WTC11 (cell line): Measurements from ENCODE around the gene NEUROD2. TPM values are rescaled to one million over a fixed set of nuclear protein-coding genes. Genes with fewer than 3 reads are reported as not detected.

Source experiments
- ATAC-seq: fragments of 200-7000 bp; cut with Tn5 transposase; 2 replicates; pipeline ENCODE4 v1.10.0; 2021; ENCODE audit warnings: mild to moderate bottlenecking, moderate library complexity
- CTCF ChIA-PET: fragments of 300-600 bp; sonication (Branson Sonifier 250); formaldehyde crosslinking; loops from one replicate; lab custom pipeline; 2021; ENCODE audit warnings: antibody characterized with exemption; lab: Charles Lee
- POLR2A ChIA-PET: fragments of 350-600 bp; sonication (Branson Sonifier 250); formaldehyde crosslinking; loops from one replicate; lab custom pipeline; 2021; ENCODE audit warnings: antibody characterized with exemption; lab: Charles Lee
- DNase-seq: peaks from one replicate; pipeline ENCODE4 v3.0.0; 2021; ENCODE audit warnings: low spot score
- H3K27ac Mint-ChIP-seq: 2 replicates; pipeline ENCODE4 v1.8.0; 2021; ENCODE audit warnings: mixed read lengths
- H3K27me3 Mint-ChIP-seq: 2 replicates; pipeline ENCODE4 v1.8.0; 2021; ENCODE audit warnings: low read depth, mild to moderate bottlenecking, moderate library complexity, mixed read lengths
- H3K36me3 Mint-ChIP-seq: 2 replicates; pipeline ENCODE4 v1.8.0; 2021; ENCODE audit warnings: mixed read lengths
- H3K4me1 Mint-ChIP-seq: 2 replicates; pipeline ENCODE4 v1.8.0; 2022; ENCODE audit warnings: mixed read lengths
- H3K4me3 Mint-ChIP-seq: 2 replicates; pipeline ENCODE4 v1.8.0; 2021; ENCODE audit warnings: mild to moderate bottlenecking, moderate library complexity, mixed read lengths
- H3K9me3 Mint-ChIP-seq: 2 replicates; pipeline ENCODE4 v1.8.0; 2021; ENCODE audit warnings: mixed read lengths
- AR ChIP-seq: fragments of 250-450 bp; sonication (Bioruptor Pico); IDR thresholded peaks from 2 replicates; pipeline ENCODE4 v1.9.0; 2021; ENCODE audit warnings: mild to moderate bottlenecking
- ESRRA ChIP-seq: sonication (generic); formaldehyde crosslinking; IDR thresholded peaks from 2 replicates; pipeline ENCODE4 v1.8.1; 2022; ENCODE audit warnings: mild to moderate bottlenecking, missing genetic modification reagents, borderline replicate concordance
- ETV6 ChIP-seq: sonication (generic); formaldehyde crosslinking; IDR thresholded peaks from 2 replicates; pipeline ENCODE4 v1.8.1; 2022; ENCODE audit warnings: mild to moderate bottlenecking, missing genetic modification reagents
- GABPB1 ChIP-seq: sonication (generic); formaldehyde crosslinking; IDR thresholded peaks from 2 replicates; pipeline ENCODE4 v1.8.1; 2023; ENCODE audit warnings: mild to moderate bottlenecking, missing genetic modification reagents
- GRHL2 ChIP-seq: fragments of 250-450 bp; sonication (Bioruptor Pico); IDR thresholded peaks from 2 replicates; pipeline ENCODE4 v1.8.0; 2022; ENCODE audit warnings: mild to moderate bottlenecking, moderate library complexity; ENCODE audit not compliant: insufficient replicate concordance, severe bottlenecking
- HMGA2 ChIP-seq: fragments of 250-450 bp; sonication (Bioruptor Pico); IDR thresholded peaks from 2 replicates; pipeline ENCODE4 v1.4.0; 2021; ENCODE audit warnings: mild to moderate bottlenecking, moderate library complexity
- MAX ChIP-seq: sonication (generic); formaldehyde crosslinking; IDR thresholded peaks from 2 replicates; pipeline ENCODE4 v1.8.0; 2022; ENCODE audit warnings: mild to moderate bottlenecking, missing genetic modification reagents
- MXD4 ChIP-seq: fragments of 250-450 bp; sonication (Bioruptor Pico); IDR thresholded peaks from 2 replicates; pipeline ENCODE4 v1.8.0; 2021; ENCODE audit warnings: mild to moderate bottlenecking, moderate library complexity, borderline replicate concordance
- NFYB ChIP-seq: sonication (generic); formaldehyde crosslinking; conservative IDR thresholded peaks from 2 replicates; pipeline ENCODE4 v1.8.0; 2022; ENCODE audit warnings: low read depth, missing genetic modification reagents
- NR1H2 ChIP-seq: sonication (generic); formaldehyde crosslinking; IDR thresholded peaks from 2 replicates; pipeline ENCODE4 v1.9.0; 2021; ENCODE audit warnings: mild to moderate bottlenecking, moderate library complexity, missing genetic modification reagents
- NR2C2 ChIP-seq: sonication (generic); formaldehyde crosslinking; IDR thresholded peaks from 2 replicates; pipeline ENCODE4 v1.8.0; 2022; ENCODE audit warnings: mild to moderate bottlenecking, missing genetic modification reagents
- SMAD4 ChIP-seq: sonication (generic); formaldehyde crosslinking; IDR thresholded peaks from 2 replicates; pipeline ENCODE4 v1.8.0; 2022; ENCODE audit warnings: mild to moderate bottlenecking, missing genetic modification reagents
- SP1 ChIP-seq: sonication (generic); formaldehyde crosslinking; conservative IDR thresholded peaks from 2 replicates; pipeline ENCODE4 v1.8.1; 2022; ENCODE audit warnings: missing genetic modification reagents
- TP53 ChIP-seq: sonication (generic); formaldehyde crosslinking; IDR thresholded peaks from 2 replicates; pipeline ENCODE4 v1.8.1; 2023; ENCODE audit warnings: mild to moderate bottlenecking, missing genetic modification reagents
- ZNF219 ChIP-seq: sonication (generic); formaldehyde crosslinking; IDR thresholded peaks from 2 replicates; pipeline ENCODE4 v1.8.0; 2023; ENCODE audit warnings: missing genetic modification reagents, mild to moderate bottlenecking, borderline replicate concordance
- ZNF423 ChIP-seq: fragments of 250-450 bp; sonication (Bioruptor Pico); IDR thresholded peaks from 2 replicates; pipeline ENCODE4 v2.1.2; 2022; ENCODE audit warnings: mild to moderate bottlenecking, moderate library complexity
- ZSCAN18 ChIP-seq: fragments of 250-450 bp; sonication (Bioruptor Pico); IDR thresholded peaks from 2 replicates; pipeline ENCODE4 v2.1.2; 2022; ENCODE audit warnings: mild to moderate bottlenecking, moderate library complexity
- total RNA-seq: library from RNA; stranded (reverse); gene quantifications from 3 replicates; pipeline ENCODE4 v1.2.3, GENCODE V29; 2021
- TF ChIP-seq, protein P1 (sequence below): sonication (generic); formaldehyde crosslinking; IDR thresholded peaks from 2 replicates; pipeline ENCODE4 v1.8.1; 2022; ENCODE audit warnings: mild to moderate bottlenecking, missing genetic modification reagents, moderate library complexity, borderline replicate concordance
- TF ChIP-seq, protein P2 (sequence below): sonication (generic); formaldehyde crosslinking; IDR thresholded peaks from 2 replicates; pipeline ENCODE4 v1.8.1; 2022; ENCODE audit warnings: low read depth, missing genetic modification reagents, borderline replicate concordance
- TF ChIP-seq, protein P3 (sequence below): sonication (generic); formaldehyde crosslinking; IDR thresholded peaks from 2 replicates; pipeline ENCODE4 v1.8.1; 2023; ENCODE audit warnings: mild to moderate bottlenecking, missing genetic modification reagents, borderline replicate concordance
- TF ChIP-seq, protein P4 (sequence below): sonication (generic); formaldehyde crosslinking; IDR thresholded peaks from 2 replicates; pipeline ENCODE4 v1.8.1; 2023; ENCODE audit warnings: mild to moderate bottlenecking, missing genetic modification reagents, moderate library complexity
- TF ChIP-seq, protein P5 (sequence below): sonication (generic); formaldehyde crosslinking; IDR thresholded peaks from 2 replicates; pipeline ENCODE4 v1.8.1; 2023; ENCODE audit warnings: mild to moderate bottlenecking, missing genetic modification reagents

The NEUROD2 gene
- total RNA-seq, 1 experiment from 2014 or later: not detected

DNA sequence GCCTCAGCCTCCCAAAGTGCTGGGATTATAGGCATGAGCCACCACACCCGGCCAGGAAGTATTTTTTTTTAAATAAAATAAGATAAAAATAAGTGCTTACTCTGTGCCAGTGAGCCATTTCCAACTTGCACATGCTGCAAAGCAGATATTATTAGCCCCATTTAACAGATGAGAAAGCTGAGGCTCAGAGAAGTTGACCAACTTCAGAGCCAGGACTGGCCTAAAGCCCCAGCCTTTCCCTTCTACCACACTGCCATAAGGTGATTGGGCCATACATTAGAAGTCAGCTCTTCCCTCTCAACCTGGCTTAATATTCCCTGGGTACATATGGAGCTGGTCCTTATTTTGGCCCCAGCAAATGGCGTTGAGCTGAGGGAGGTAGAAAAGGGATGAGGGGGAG lies 25.1 kb downstream of the NEUROD2 start:
- DNase-seq (no peak), ATAC-seq (no peak)
- Mint-ChIP-seq H3K4me1 (peaks cover 37% of the 10 kb centered on the region), H3K27me3 (peaks cover 7% of the 10 kb centered on the region), H3K4me3 (no peak overlapping the region), H3K9me3 (no peaks in the 10 kb centered on the region), H3K27ac (peak overlapping the region; percentile 84; the same call in 1 of the 2 replicates)
- ChIA-PET CTCF (interaction anchor here (1.0 to 1.7 kb wide), 4 partner anchors 9 to 70 kb away, joined by 4 to 13 read pairs (median 6); no protein-coding TSS in a partner anchor), POLR2A (no interaction called here)
- TF ChIP-seq GRHL2 (CRISPR knock-in tag) (no peak), NFYB (no peak), NR2C2 (CRISPR knock-in tag) (no peak), ETV6 (CRISPR knock-in tag) (no peak), NR1H2 (CRISPR knock-in tag) (no peak), GABPB1 (no peak), ZNF219 (no peak), SP1 (CRISPR knock-in tag) (no peak), SMAD4 (CRISPR knock-in tag) (no peak), HMGA2 (no peak), MAX (CRISPR knock-in tag) (no peak)
- TF ChIP-seq, protein P1, sequence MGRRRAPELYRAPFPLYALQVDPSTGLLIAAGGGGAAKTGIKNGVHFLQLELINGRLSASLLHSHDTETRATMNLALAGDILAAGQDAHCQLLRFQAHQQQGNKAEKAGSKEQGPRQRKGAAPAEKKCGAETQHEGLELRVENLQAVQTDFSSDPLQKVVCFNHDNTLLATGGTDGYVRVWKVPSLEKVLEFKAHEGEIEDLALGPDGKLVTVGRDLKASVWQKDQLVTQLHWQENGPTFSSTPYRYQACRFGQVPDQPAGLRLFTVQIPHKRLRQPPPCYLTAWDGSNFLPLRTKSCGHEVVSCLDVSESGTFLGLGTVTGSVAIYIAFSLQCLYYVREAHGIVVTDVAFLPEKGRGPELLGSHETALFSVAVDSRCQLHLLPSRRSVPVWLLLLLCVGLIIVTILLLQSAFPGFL: no peak
- TF ChIP-seq, protein P2, sequence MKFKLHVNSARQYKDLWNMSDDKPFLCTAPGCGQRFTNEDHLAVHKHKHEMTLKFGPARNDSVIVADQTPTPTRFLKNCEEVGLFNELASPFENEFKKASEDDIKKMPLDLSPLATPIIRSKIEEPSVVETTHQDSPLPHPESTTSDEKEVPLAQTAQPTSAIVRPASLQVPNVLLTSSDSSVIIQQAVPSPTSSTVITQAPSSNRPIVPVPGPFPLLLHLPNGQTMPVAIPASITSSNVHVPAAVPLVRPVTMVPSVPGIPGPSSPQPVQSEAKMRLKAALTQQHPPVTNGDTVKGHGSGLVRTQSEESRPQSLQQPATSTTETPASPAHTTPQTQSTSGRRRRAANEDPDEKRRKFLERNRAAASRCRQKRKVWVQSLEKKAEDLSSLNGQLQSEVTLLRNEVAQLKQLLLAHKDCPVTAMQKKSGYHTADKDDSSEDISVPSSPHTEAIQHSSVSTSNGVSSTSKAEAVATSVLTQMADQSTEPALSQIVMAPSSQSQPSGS: no peak
- TF ChIP-seq, protein P3, sequence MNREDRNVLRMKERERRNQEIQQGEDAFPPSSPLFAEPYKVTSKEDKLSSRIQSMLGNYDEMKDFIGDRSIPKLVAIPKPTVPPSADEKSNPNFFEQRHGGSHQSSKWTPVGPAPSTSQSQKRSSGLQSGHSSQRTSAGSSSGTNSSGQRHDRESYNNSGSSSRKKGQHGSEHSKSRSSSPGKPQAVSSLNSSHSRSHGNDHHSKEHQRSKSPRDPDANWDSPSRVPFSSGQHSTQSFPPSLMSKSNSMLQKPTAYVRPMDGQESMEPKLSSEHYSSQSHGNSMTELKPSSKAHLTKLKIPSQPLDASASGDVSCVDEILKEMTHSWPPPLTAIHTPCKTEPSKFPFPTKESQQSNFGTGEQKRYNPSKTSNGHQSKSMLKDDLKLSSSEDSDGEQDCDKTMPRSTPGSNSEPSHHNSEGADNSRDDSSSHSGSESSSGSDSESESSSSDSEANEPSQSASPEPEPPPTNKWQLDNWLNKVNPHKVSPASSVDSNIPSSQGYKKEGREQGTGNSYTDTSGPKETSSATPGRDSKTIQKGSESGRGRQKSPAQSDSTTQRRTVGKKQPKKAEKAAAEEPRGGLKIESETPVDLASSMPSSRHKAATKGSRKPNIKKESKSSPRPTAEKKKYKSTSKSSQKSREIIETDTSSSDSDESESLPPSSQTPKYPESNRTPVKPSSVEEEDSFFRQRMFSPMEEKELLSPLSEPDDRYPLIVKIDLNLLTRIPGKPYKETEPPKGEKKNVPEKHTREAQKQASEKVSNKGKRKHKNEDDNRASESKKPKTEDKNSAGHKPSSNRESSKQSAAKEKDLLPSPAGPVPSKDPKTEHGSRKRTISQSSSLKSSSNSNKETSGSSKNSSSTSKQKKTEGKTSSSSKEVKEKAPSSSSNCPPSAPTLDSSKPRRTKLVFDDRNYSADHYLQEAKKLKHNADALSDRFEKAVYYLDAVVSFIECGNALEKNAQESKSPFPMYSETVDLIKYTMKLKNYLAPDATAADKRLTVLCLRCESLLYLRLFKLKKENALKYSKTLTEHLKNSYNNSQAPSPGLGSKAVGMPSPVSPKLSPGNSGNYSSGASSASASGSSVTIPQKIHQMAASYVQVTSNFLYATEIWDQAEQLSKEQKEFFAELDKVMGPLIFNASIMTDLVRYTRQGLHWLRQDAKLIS (CRISPR knock-in tag): no peak
- TF ChIP-seq, all 79 proteins: peak for 0
- H3K36me3 Mint-ChIP-seq: no peaks in the 10 kb centered on the region

DNA sequence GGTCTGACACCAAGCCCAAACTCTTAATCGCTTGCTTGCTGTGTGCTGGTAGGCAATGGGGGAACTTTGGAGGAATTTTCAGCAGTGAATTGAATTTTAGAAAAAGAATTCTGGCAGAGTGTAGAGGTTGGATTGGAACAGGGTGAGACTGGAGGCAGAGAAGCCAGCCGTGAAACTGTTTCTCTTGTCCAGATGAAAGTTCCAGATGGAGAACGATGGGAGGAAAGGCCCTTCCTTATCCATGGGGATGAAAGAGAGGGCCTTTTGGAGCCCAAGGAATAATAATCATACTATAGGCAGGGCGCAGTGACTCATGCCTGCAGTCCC lies 26.0 kb downstream of the NEUROD2 start:
- Mint-ChIP-seq H3K27me3 (peaks cover 4% of the 10 kb centered on the region), H3K36me3 (no peaks in the 10 kb centered on the region), H3K27ac (no peak overlapping the region), H3K9me3 (no peaks in the 10 kb centered on the region), H3K4me1 (peaks cover 37% of the 10 kb centered on the region), H3K4me3 (no peak overlapping the region)
- CTCF ChIA-PET: interaction anchor here (1.1 kb wide), 1 partner anchor 40 kb away, joined by 4 read pairs; no protein-coding TSS in a partner anchor
- ATAC-seq (no peak), DNase-seq (no peak)
- POLR2A ChIA-PET: no interaction called here
- no peak for TF ChIP-seq GRHL2 (CRISPR knock-in tag)
- no peak for TF ChIP-seq ZSCAN18 (CRISPR knock-in tag)
- no peak for TF ChIP-seq AR (CRISPR knock-in tag)
- TF ChIP-seq, protein P4, sequence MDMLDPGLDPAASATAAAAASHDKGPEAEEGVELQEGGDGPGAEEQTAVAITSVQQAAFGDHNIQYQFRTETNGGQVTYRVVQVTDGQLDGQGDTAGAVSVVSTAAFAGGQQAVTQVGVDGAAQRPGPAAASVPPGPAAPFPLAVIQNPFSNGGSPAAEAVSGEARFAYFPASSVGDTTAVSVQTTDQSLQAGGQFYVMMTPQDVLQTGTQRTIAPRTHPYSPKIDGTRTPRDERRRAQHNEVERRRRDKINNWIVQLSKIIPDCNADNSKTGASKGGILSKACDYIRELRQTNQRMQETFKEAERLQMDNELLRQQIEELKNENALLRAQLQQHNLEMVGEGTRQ (CRISPR knock-in tag): no peak
- TF ChIP-seq TP53 (CRISPR knock-in tag): no peak
- no peak for TF ChIP-seq ESRRA (CRISPR knock-in tag)
- no peak for TF ChIP-seq MAX (CRISPR knock-in tag)
- TF ChIP-seq MXD4 (CRISPR knock-in tag): no peak
- no peak for TF ChIP-seq ZNF423 (CRISPR knock-in tag)
- TF ChIP-seq, protein P5, sequence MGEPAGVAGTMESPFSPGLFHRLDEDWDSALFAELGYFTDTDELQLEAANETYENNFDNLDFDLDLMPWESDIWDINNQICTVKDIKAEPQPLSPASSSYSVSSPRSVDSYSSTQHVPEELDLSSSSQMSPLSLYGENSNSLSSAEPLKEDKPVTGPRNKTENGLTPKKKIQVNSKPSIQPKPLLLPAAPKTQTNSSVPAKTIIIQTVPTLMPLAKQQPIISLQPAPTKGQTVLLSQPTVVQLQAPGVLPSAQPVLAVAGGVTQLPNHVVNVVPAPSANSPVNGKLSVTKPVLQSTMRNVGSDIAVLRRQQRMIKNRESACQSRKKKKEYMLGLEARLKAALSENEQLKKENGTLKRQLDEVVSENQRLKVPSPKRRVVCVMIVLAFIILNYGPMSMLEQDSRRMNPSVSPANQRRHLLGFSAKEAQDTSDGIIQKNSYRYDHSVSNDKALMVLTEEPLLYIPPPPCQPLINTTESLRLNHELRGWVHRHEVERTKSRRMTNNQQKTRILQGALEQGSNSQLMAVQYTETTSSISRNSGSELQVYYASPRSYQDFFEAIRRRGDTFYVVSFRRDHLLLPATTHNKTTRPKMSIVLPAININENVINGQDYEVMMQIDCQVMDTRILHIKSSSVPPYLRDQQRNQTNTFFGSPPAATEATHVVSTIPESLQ (CRISPR knock-in tag): no peak
